Trophoblast cell (in vitro differentiated cells and primary cell): ENCODE measurements around the gene GGCX.

Source experiments
- DNase-seq, 2 donors: peaks; one replicate each; pipeline ENCODE4 v3.0.0-alpha.2; 2016
- H2AFZ ChIP-seq: 2 replicates; pipeline ENCODE4 v1.6.1; 2013; ENCODE audit warnings: low read length, moderate library complexity, mild to moderate bottlenecking; ENCODE audit not compliant: insufficient read depth, poor library complexity
- H2AK5ac ChIP-seq: 2 replicates; pipeline ENCODE4 v1.6.1; 2013; ENCODE audit warnings: mild to moderate bottlenecking, low read length
- H2BK120ac ChIP-seq: 2 replicates; pipeline ENCODE4 v1.6.1; 2013; ENCODE audit warnings: low read length, mild to moderate bottlenecking, moderate library complexity; ENCODE audit not compliant: insufficient read depth, poor library complexity
- H2BK12ac ChIP-seq: 2 replicates; pipeline ENCODE4 v1.6.1; 2013; ENCODE audit warnings: mild to moderate bottlenecking, low read length, moderate library complexity
- H2BK5ac ChIP-seq: 2 replicates; pipeline ENCODE4 v1.6.1; 2013; ENCODE audit warnings: low read length, low read depth, moderate library complexity, mild to moderate bottlenecking; ENCODE audit not compliant: poor library complexity
- H3K14ac ChIP-seq: 2 replicates; pipeline ENCODE4 v1.6.1; 2013; ENCODE audit warnings: mild to moderate bottlenecking, low read length
- H3K18ac ChIP-seq: 2 replicates; pipeline ENCODE4 v1.6.1; 2013; ENCODE audit warnings: mild to moderate bottlenecking, low read length
- H3K23ac ChIP-seq: 2 replicates; pipeline ENCODE4 v1.6.1; 2013; ENCODE audit warnings: low read length
- H3K27ac ChIP-seq: 2 replicates; pipeline ENCODE4 v1.5.1; 2013; ENCODE audit warnings: low read depth, mild to moderate bottlenecking, inconsistent platforms, low read length, moderate library complexity
- H3K27me3 ChIP-seq: 2 replicates; pipeline ENCODE4 v1.6.1; 2013; ENCODE audit warnings: inconsistent platforms, mild to moderate bottlenecking, low read length, moderate library complexity; ENCODE audit not compliant: insufficient read depth
- H3K36me3 ChIP-seq, 2 experiments: 1 replicate in 1 of 2; 2 replicates in 1 of 2; pipeline ENCODE4 v1.6.1; 2013; ENCODE audit warnings: low read length in 2 of 2, mild to moderate bottlenecking in 2 of 2, moderate library complexity in 1 of 2; ENCODE audit not compliant: insufficient read depth in 2 of 2, control insufficient read depth in 1 of 2
- H3K4ac ChIP-seq: 2 replicates; pipeline ENCODE4 v1.6.1; 2013; ENCODE audit warnings: low read depth, mild to moderate bottlenecking, low read length, moderate library complexity
- H3K4me1 ChIP-seq, 2 experiments: 1 replicate in 1 of 2; 2 replicates in 1 of 2; pipeline ENCODE4 v1.6.1; 2013; ENCODE audit warnings: low read length in 2 of 2, mild to moderate bottlenecking in 2 of 2, moderate library complexity in 1 of 2; ENCODE audit not compliant: insufficient read depth in 2 of 2, control insufficient read depth in 1 of 2
- H3K4me2 ChIP-seq: 2 replicates; pipeline ENCODE4 v1.6.1; 2013; ENCODE audit warnings: inconsistent platforms, mild to moderate bottlenecking, low read length, moderate library complexity
- H3K4me3 ChIP-seq: 2 replicates; pipeline ENCODE4 v1.5.1; 2013; ENCODE audit warnings: mild to moderate bottlenecking, low read depth, low read length, inconsistent platforms
- H3K79me1 ChIP-seq: one replicate; pipeline ENCODE4 v1.6.1; 2013; ENCODE audit warnings: low read length
- H3K79me2 ChIP-seq: 2 replicates; pipeline ENCODE4 v1.6.1; 2013; ENCODE audit warnings: low read length, mild to moderate bottlenecking; ENCODE audit not compliant: control insufficient read depth, insufficient read depth, poor library complexity
- H3K9ac ChIP-seq: 2 replicates; pipeline ENCODE4 v1.6.1; 2013; ENCODE audit warnings: mild to moderate bottlenecking, low read length
- H3K9me3 ChIP-seq: 2 replicates; pipeline ENCODE4 v1.6.1; 2013; ENCODE audit warnings: low read depth, mild to moderate bottlenecking, control low read depth, inconsistent platforms, low read length; ENCODE audit not compliant: insufficient read depth
- H4K12ac ChIP-seq: 2 replicates; pipeline ENCODE4 v1.6.1; 2013; ENCODE audit warnings: low read depth, mild to moderate bottlenecking, low read length, moderate library complexity
- H4K8ac ChIP-seq: 2 replicates; pipeline ENCODE4 v1.6.1; 2013; ENCODE audit warnings: low read depth, mild to moderate bottlenecking, low read length, moderate library complexity
- H4K91ac ChIP-seq: one replicate; pipeline ENCODE4 v1.6.1; 2013; ENCODE audit warnings: low read depth, mild to moderate bottlenecking, low read length, moderate library complexity
- WGBS: extraction: QIAGEN DNeasy Blood & Tissue Kit; methylation state at CpG from one replicate; pipeline ENCODE4 v1.1.7; 2013; ENCODE audit warnings: missing lambda C conversion rate; ENCODE audit not compliant: insufficient read length, insufficient coverage; ENCODE audit errors: extremely low coverage; 5-methylcytosine and 5-hydroxymethylcytosine counted together

Gene GGCX

GRCh38 chr2:85537600-85538506 lies 23.4 kb downstream of the GGCX start:
- Histone ChIP-seq H3K4ac (peak overlapping the region; percentile 95), H3K4me1 (peaks cover 0 to 7% of the 10 kb centered on the region in 2 experiments), H3K9me3 (peaks cover 2% of the 10 kb centered on the region), H2BK12ac (peak overlapping the region; percentile 17), H4K91ac (peak overlapping the region; percentile 98), H2BK120ac (peak overlapping the region; percentile 88), H2AK5ac (peak overlapping the region; percentile 65), H3K9ac (peak overlapping the region; percentile 88), H3K14ac (peak overlapping the region; percentile 94), H3K27me3 (no peaks in the 10 kb centered on the region), H3K79me2 (peaks cover 26% of the 10 kb centered on the region), H3K4me3 (peak overlapping the region; percentile 77), H3K23ac (no peak overlapping the region), H3K18ac (peak overlapping the region; percentile 90), H3K79me1 (peaks cover 21% of the 10 kb centered on the region), H3K36me3 (peaks cover 3 to 15% of the 10 kb centered on the region in 2 experiments), H4K12ac (peak overlapping the region; percentile 91), H2AFZ (peak overlapping the region; percentile 77), H2BK5ac (peak overlapping the region; percentile 95), H3K27ac (peak overlapping the region; percentile 99), H4K8ac (peak overlapping the region; percentile 95), H3K4me2 (peak overlapping the region; percentile 65)
- WGBS: no CpG with 5 or more reads among the region's 35 CpGs
- peak in 1 of 2 donors; percentile 21 for DNase-seq

GRCh38 chr2:85536479-85536878 lies 24.8 kb downstream of the GGCX start:
- Histone ChIP-seq H3K27me3 (no peaks in the 10 kb centered on the region), H3K4me1 (peaks cover 0 to 7% of the 10 kb centered on the region in 2 experiments), H2BK5ac (no peak overlapping the region), H3K79me1 (peaks cover 21% of the 10 kb centered on the region), H3K4ac (no peak overlapping the region), H4K12ac (no peak overlapping the region), H3K9me3 (peaks cover 2% of the 10 kb centered on the region), H4K8ac (no peak overlapping the region), H2BK120ac (no peak overlapping the region), H3K27ac (no peak overlapping the region), H4K91ac (no peak overlapping the region), H3K9ac (no peak overlapping the region), H3K14ac (no peak overlapping the region), H3K79me2 (peaks cover 26% of the 10 kb centered on the region), H2AK5ac (no peak overlapping the region), H3K4me3 (no peak overlapping the region), H3K23ac (no peak overlapping the region), H2BK12ac (no peak overlapping the region), H3K36me3 (peaks cover 0 to 1% of the 10 kb centered on the region in 2 experiments), H2AFZ (no peak overlapping the region), H3K4me2 (no peak overlapping the region), H3K18ac (no peak overlapping the region)
- DNase-seq: no peak
- WGBS: no CpG with 5 or more reads among the region's 3 CpGs

GRCh38 chr2:85534881-85535280 lies 26.4 kb downstream of the GGCX start:
- Histone ChIP-seq H2BK12ac (no peak overlapping the region), H4K91ac (no peak overlapping the region), H3K4ac (no peak overlapping the region), H3K4me3 (no peak overlapping the region), H3K36me3 (no peaks in the 10 kb centered on the region), H2AK5ac (no peak overlapping the region), H3K27ac (no peak overlapping the region), H3K4me2 (no peak overlapping the region), H3K14ac (no peak overlapping the region), H3K9ac (no peak overlapping the region), H3K9me3 (peaks cover 2% of the 10 kb centered on the region), H3K18ac (no peak overlapping the region), H2BK120ac (no peak overlapping the region), H3K79me1 (peaks cover 21% of the 10 kb centered on the region), H2AFZ (no peak overlapping the region), H3K27me3 (no peaks in the 10 kb centered on the region), H4K8ac (no peak overlapping the region), H3K4me1 (peaks cover 0 to 7% of the 10 kb centered on the region in 2 experiments), H3K79me2 (peaks cover 21% of the 10 kb centered on the region), H4K12ac (no peak overlapping the region), H2BK5ac (no peak overlapping the region), H3K23ac (no peak overlapping the region)
- no CpG with 5 or more reads among the region's 3 CpGs for WGBS
- DNase-seq: no peak

DNA sequence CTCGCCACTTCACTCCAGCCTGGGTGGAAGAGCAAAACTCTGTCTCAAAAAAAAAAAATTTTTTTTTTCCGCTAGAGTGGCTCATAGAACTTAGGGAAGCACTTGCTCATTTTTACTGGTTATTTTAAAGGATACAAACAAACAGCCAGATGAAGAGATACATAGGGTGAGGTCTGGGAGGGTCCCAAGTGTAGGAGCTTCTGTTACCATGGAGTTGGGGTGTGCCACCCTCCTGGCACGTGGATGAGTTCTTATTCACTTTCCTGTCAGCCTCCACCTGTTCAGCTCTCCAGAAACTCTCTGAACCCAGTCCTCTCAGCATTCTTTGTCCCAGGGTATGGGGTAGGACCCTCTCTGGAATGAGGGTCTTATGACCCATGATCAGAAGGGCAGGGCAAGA lies 27.2 kb downstream of the GGCX start:
- WGBS: no CpG with 5 or more reads among the region's 3 CpGs

More for the DNA sequence above, 27.2 kb downstream of the GGCX start:
- H3K79me2 ChIP-seq: peaks cover 13% of the 10 kb centered on the region
- H3K4ac ChIP-seq: no peak overlapping the region
- H3K4me3 ChIP-seq: no peak overlapping the region
- H2BK12ac ChIP-seq: no peak overlapping the region
- H4K8ac ChIP-seq: no peak overlapping the region
- no peak overlapping the region for H2AK5ac ChIP-seq
- no peak overlapping the region for H3K18ac ChIP-seq
- H4K12ac ChIP-seq: no peak overlapping the region
- DNase-seq: no peak
- H3K23ac ChIP-seq: no peak overlapping the region
- H3K9ac ChIP-seq: no peak overlapping the region
- peaks cover 0 to 7% of the 10 kb centered on the region in 2 experiments for H3K4me1 ChIP-seq
- no peak overlapping the region for H3K4me2 ChIP-seq
- no peaks in the 10 kb centered on the region for H3K36me3 ChIP-seq
- no peak overlapping the region for H2BK5ac ChIP-seq
- H3K27ac ChIP-seq: no peak overlapping the region
- H2BK120ac ChIP-seq: no peak overlapping the region
- peaks cover 15% of the 10 kb centered on the region for H3K79me1 ChIP-seq
- H3K9me3 ChIP-seq: peaks cover 1% of the 10 kb centered on the region
- H4K91ac ChIP-seq: no peak overlapping the region
- no peaks in the 10 kb centered on the region for H3K27me3 ChIP-seq
- no peak overlapping the region for H2AFZ ChIP-seq
- no peak overlapping the region for H3K14ac ChIP-seq
